SH-SY5Y (cell line): ENCODE measurements around the gene CELSR1.

Experiments used
- GATA2 ChIP-seq: IDR thresholded peaks from 2 replicates; pipeline ENCODE4 v1.6.1; 2011; ENCODE audit warnings: mild to moderate bottlenecking, low read depth, low read length
- GATA3 ChIP-seq: IDR thresholded peaks from 2 replicates; pipeline ENCODE4 v1.6.1; 2011; ENCODE audit warnings: low read depth, mild to moderate bottlenecking, low read length, moderate library complexity

- TF ChIP-seq GATA3: no peak
- TF ChIP-seq GATA2: no peak
Measured at GRCh38 chr22:46352691-46353386, 184.6 kb downstream of the CELSR1 start.
